HepG2 (cell line): ENCODE results near the gene MIA. TPM values are rescaled to one million over a fixed set of nuclear protein-coding genes. Genes with fewer than 3 reads are reported as not detected.

Experiments used
- ATAC-seq: fragments of 200-7000 bp; cut with Tn5 transposase; 3 replicates; pipeline ENCODE4 v1.9.1; 2020; ENCODE audit warnings: mild to moderate bottlenecking, moderate library complexity
- BruUV-seq: library from RNA; stranded (reverse); fragments of 400-500 nt; replicated peaks from 2 replicates; lab custom pipeline; 2021; lab: Mats Ljungman, UMichigan
- CTCF ChIA-PET: fragments of 300-600 bp; formaldehyde crosslinking; extraction: SDS; loops from one replicate; lab custom pipeline; 2021; ENCODE audit warnings: low total read pairs, inconsistent platforms, low intra/inter-chr PET ratio; lab: Yijun Ruan, JAX
- POLR2A ChIA-PET: fragments of 350-600 bp; sonication (Branson Sonifier 250); formaldehyde crosslinking; loops from one replicate; lab custom pipeline; 2020; ENCODE audit warnings: antibody characterized with exemption, inconsistent platforms; lab: Yijun Ruan, JAX
- DNase-seq: peaks from one replicate; pipeline ENCODE4 v3.0.0-alpha.2; 2015; ENCODE audit warnings: low spot score
- FAIRE-seq: peaks from 3 replicates; lab custom pipeline; 2011; peaks lifted over from hg19 to GRCh38; lab: Jason Lieb, UNC
- H2AFZ ChIP-seq: one replicate; pipeline ENCODE4 v1.6.1; 2011; ENCODE audit warnings: low read length, inconsistent platforms
- H3K27ac ChIP-seq: fragments of 300-600 bp; 3 replicates; pipeline ENCODE4 v1.8.0; 2011; ENCODE audit warnings: mixed run types, mild to moderate bottlenecking, mixed read lengths, low read length, inconsistent platforms; ENCODE audit not compliant: insufficient read depth; ENCODE audit errors: extremely low read length
- H3K27me3 ChIP-seq, 2 experiments: fragments of 200-600 bp in 1 of 2; 2 replicates in 1 of 2; 3 replicates in 1 of 2; pipeline versions ENCODE4 v1.6.0 to v1.8.0; 2011; ENCODE audit warnings: low read length in 2 of 2, mild to moderate bottlenecking in 2 of 2, moderate library complexity in 2 of 2, inconsistent platforms in 1 of 2; ENCODE audit not compliant: insufficient read depth in 2 of 2, control insufficient read depth in 1 of 2
- H3K36me3 ChIP-seq, 2 experiments: fragments of 200-600 bp in 1 of 2; replicated peaks in 1 of 2; 2 replicates in 1 of 2; 3 replicates in 1 of 2; pipeline versions ENCODE4 v1.5.1 to v1.8.0; 2011; ENCODE audit warnings: low read length in 2 of 2, inconsistent platforms in 1 of 2; ENCODE audit not compliant: insufficient read depth in 2 of 2, control insufficient read depth in 1 of 2
- H3K4me1 ChIP-seq: 2 replicates; pipeline ENCODE4 v1.5.1; 2012; ENCODE audit warnings: low read length, inconsistent platforms; ENCODE audit not compliant: insufficient read depth
- H3K4me2 ChIP-seq: 2 replicates; pipeline ENCODE4 v1.6.0; 2011; ENCODE audit warnings: low read depth, low read length, inconsistent platforms
- H3K4me3 ChIP-seq, 3 experiments: fragments of 200-600 bp in 1 of 3; sonication (generic), shearing (Covaris generic) in 1 of 3; replicated peaks in 1 of 3; 2 replicates each; pipeline ENCODE4 v1.5.1; 2011 to 2016; ENCODE audit warnings: low read length in 3 of 3, inconsistent platforms in 2 of 3, low read depth in 2 of 3, mild to moderate bottlenecking in 2 of 3, control low read depth in 1 of 3, mixed read lengths in 1 of 3; ENCODE audit not compliant: insufficient read depth in 1 of 3
- H3K79me2 ChIP-seq: one replicate; pipeline ENCODE4 v1.6.1; 2011; ENCODE audit warnings: low read length, inconsistent platforms; ENCODE audit not compliant: insufficient read depth
- H3K9ac ChIP-seq: 2 replicates; pipeline ENCODE4 v1.6.0; 2011; ENCODE audit warnings: mild to moderate bottlenecking, low read depth, low read length, inconsistent platforms; ENCODE audit not compliant: insufficient read depth
- H3K9me3 ChIP-seq: 2 replicates; pipeline ENCODE4 v1.5.1; 2012; ENCODE audit warnings: mild to moderate bottlenecking, low read length
- H4K20me1 ChIP-seq: 2 replicates; pipeline ENCODE4 v1.6.0; 2011; ENCODE audit warnings: inconsistent platforms, mild to moderate bottlenecking, low read length, moderate library complexity; ENCODE audit not compliant: insufficient read depth
- ETV5 ChIP-seq: IDR thresholded peaks from 2 replicates; pipeline ENCODE4 v1.6.1; 2018; ENCODE audit warnings: missing biosample characterization, missing genetic modification reagents, inconsistent platforms, borderline replicate concordance
- FIP1L1 ChIP-seq: fragments of 200-400 bp; formaldehyde crosslinking; IDR thresholded peaks from 2 replicates; pipeline ENCODE4 v1.6.1; 2018; ENCODE audit warnings: low read depth, mild to moderate bottlenecking, low read length, moderate library complexity, borderline replicate concordance; ENCODE audit not compliant: insufficient read depth
- ZNF318 ChIP-seq: sonication (generic); formaldehyde crosslinking; IDR thresholded peaks from 2 replicates; pipeline ENCODE4 v1.4.0; 2020; ENCODE audit warnings: mild to moderate bottlenecking, missing genetic modification reagents
- ZNF335 ChIP-seq: sonication (generic); formaldehyde crosslinking; IDR thresholded peaks from 2 replicates; pipeline ENCODE4 v1.4.0; 2020; ENCODE audit warnings: missing genetic modification reagents
- WGBS: methylation state at CpG from one replicate; pipeline ENCODE4 v1.1.6; 2017; ENCODE audit warnings: low lambda C conversion rate; 5-methylcytosine and 5-hydroxymethylcytosine counted together
- in situ Hi-C: cut with HindIII; loops from 2 replicates; pipeline ENCODE4 v1.10.0; 2017; ENCODE audit warnings: low pct_unique_long_range_greater_than_20kb; ENCODE audit not compliant: extremely low pct_ligation_motif_present
- intact Hi-C: fragments of 100-400 bp; cut with micrococcal nuclease; formaldehyde crosslinking; loops from one replicate; pipeline ENCODE4 v1.10.0; 2022; ENCODE audit not compliant: unreplicated experiment
- polyA plus RNA-seq, 8 experiments: library from polyadenylated mRNA; depleted of rRNA in 3 of 8; stranded (reverse) in 7 of 8; unstranded in 1 of 8; fragments of >200 nt; fragmentation: Illumina TruSeq in 4 of 8; extraction: Trizol in 4 of 8; gene quantifications; 2 replicates each; pipeline versions ENCODE4 v1.2.1 to v1.2.3, GENCODE V29; 2011 to 2016; ENCODE audit warnings: low read depth in 4 of 8, missing spikeins in 1 of 8, mixed read lengths in 1 of 8; ENCODE audit not compliant: insufficient read depth in 1 of 8
- total RNA-seq, 5 experiments: library from RNA; depleted of rRNA; stranded (reverse); fragments of >200 nt; fragmentation: Illumina TruSeq; extraction: Trizol; gene quantifications; 2 replicates each; pipeline ENCODE4 v1.2.3, GENCODE V29; 2016; ENCODE audit warnings: low read depth in 1 of 5
- TF ChIP-seq, protein P1 (sequence below): sonication (generic); formaldehyde crosslinking; IDR thresholded peaks from 2 replicates; pipeline ENCODE4 v1.4.0; 2020; ENCODE audit warnings: mild to moderate bottlenecking, missing genetic modification reagents

MIA gene
- total and polyA plus RNA-seq, 2 of the 13 experiments (the other 11 are each of a cell fraction or from before 2014, with no cell fraction given), result 0.61 TPM; not detected in 1

DNA sequence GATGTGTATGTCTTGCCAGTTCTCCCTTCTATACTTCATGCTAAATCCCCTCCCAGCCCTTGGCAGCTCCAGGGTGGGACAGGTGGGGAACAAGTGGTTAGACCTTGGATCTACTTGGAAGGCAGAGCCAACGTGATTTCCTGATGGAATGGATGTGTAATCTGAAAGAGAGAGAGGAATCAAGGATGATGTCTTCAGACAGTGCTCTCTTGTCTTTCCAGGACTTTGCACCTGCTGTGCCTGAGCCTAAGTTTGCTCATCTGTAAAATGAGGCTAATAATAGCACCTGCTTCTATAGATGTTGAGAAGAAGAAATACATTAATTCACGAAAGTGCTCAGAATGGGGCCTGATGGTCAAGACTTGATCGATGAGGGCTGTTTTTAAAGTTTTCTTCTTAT, 16.7 kb downstream of the MIA start:
- Histone ChIP-seq H2AFZ (no peak overlapping the region), H3K9ac (no peak overlapping the region), H3K79me2 (no peaks in the 10 kb centered on the region), H3K27me3 (no peaks in the 10 kb centered on the region), H3K4me1 (peaks cover 34% of the 10 kb centered on the region), H3K4me2 (peak overlapping the region; percentile 47), H3K27ac (no peak overlapping the region), H3K36me3 (no peaks in the 10 kb centered on the region), H4K20me1 (no peaks in the 10 kb centered on the region), H3K9me3 (no peaks in the 10 kb centered on the region), H3K4me3 (no peak overlapping the region)
- intact Hi-C loops (no loop called here), in situ Hi-C loops (no loop called here)
- DNase-seq, result no peak
- TF ChIP-seq FIP1L1 (no peak), ZNF335 (CRISPR knock-in tag) (no peak), ETV5 (CRISPR knock-in tag) (no peak), ZNF318 (CRISPR knock-in tag) (no peak)
- TF ChIP-seq, protein P1, sequence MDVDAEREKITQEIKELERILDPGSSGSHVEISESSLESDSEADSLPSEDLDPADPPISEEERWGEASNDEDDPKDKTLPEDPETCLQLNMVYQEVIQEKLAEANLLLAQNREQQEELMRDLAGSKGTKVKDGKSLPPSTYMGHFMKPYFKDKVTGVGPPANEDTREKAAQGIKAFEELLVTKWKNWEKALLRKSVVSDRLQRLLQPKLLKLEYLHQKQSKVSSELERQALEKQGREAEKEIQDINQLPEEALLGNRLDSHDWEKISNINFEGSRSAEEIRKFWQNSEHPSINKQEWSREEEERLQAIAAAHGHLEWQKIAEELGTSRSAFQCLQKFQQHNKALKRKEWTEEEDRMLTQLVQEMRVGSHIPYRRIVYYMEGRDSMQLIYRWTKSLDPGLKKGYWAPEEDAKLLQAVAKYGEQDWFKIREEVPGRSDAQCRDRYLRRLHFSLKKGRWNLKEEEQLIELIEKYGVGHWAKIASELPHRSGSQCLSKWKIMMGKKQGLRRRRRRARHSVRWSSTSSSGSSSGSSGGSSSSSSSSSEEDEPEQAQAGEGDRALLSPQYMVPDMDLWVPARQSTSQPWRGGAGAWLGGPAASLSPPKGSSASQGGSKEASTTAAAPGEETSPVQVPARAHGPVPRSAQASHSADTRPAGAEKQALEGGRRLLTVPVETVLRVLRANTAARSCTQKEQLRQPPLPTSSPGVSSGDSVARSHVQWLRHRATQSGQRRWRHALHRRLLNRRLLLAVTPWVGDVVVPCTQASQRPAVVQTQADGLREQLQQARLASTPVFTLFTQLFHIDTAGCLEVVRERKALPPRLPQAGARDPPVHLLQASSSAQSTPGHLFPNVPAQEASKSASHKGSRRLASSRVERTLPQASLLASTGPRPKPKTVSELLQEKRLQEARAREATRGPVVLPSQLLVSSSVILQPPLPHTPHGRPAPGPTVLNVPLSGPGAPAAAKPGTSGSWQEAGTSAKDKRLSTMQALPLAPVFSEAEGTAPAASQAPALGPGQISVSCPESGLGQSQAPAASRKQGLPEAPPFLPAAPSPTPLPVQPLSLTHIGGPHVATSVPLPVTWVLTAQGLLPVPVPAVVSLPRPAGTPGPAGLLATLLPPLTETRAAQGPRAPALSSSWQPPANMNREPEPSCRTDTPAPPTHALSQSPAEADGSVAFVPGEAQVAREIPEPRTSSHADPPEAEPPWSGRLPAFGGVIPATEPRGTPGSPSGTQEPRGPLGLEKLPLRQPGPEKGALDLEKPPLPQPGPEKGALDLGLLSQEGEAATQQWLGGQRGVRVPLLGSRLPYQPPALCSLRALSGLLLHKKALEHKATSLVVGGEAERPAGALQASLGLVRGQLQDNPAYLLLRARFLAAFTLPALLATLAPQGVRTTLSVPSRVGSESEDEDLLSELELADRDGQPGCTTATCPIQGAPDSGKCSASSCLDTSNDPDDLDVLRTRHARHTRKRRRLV (CRISPR knock-in tag), result no peak
- no peak for ATAC-seq
- FAIRE-seq, result no peak
- ChIA-PET CTCF (no interaction called here), POLR2A (interaction anchor here (1.8 kb wide), 1 partner anchor 14 kb away, joined by 8 read pairs; the partner anchor contains the start of gene RAB4B)
- BruUV-seq, result no TSS peak
- WGBS, result 22% methylated on average over 3 of the region's 3 CpGs
